COLO668 (cell line): ENCODE results near the gene DISP1.
"Not testable (repeated sequence)": the region's sequence is repeated elsewhere in the genome, so short reads cannot be mapped to it uniquely, and the experiment has no call there.

Experiments
- DNase-seq: peaks from one replicate; lab custom pipeline; 2025; ENCODE audit not compliant: unreplicated experiment; lab: John Stamatoyannopoulos, UW

Gene DISP1

GRCh38 chr1:222792744-222793143, 22.1 kb upstream of the DISP1 start:
- DNase-seq: no peak

- DNase-seq: peak; percentile 12
These were observed 20.0 kb upstream of the DISP1 start for GRCh38 chr1:222794656-222795474.

GRCh38 chr1:222798116-222798515, 16.7 kb upstream of the DISP1 start:
- no peak for DNase-seq

- DNase-seq: no peak
These were observed 15.9 kb upstream of the DISP1 start for GRCh38 chr1:222798975-222799374.

GRCh38 chr1:222801067-222801466, 13.8 kb upstream of the DISP1 start:
- no peak for DNase-seq

GRCh38 chr1:222811671-222812070, 3.2 kb upstream of the DISP1 start:
- no peak for DNase-seq

- DNase-seq: no peak
These were observed 838 bp upstream of the DISP1 start for GRCh38 chr1:222813866-222814535.

- DNase-seq: no peak
These were observed 564 bp downstream of the DISP1 start for GRCh38 chr1:222815440-222815765.

- no peak for DNase-seq
These were observed 2.7 kb downstream of the DISP1 start for GRCh38 chr1:222817529-222817928.

GRCh38 chr1:222818171-222818570, 3.3 kb downstream of the DISP1 start:
- DNase-seq: no peak

GRCh38 chr1:222820171-222820712, 5.4 kb downstream of the DISP1 start:
- DNase-seq: no peak

GRCh38 chr1:222821239-222821638, 6.4 kb downstream of the DISP1 start:
- no peak for DNase-seq

- no peak for DNase-seq
These were observed 8.9 kb downstream of the DISP1 start for GRCh38 chr1:222823695-222824094.

GRCh38 chr1:222824641-222825040, 9.8 kb downstream of the DISP1 start:
- no peak for DNase-seq

GRCh38 chr1:222828939-222829338, 14.1 kb downstream of the DISP1 start:
- no peak for DNase-seq

- DNase-seq: no peak
These were observed 15.0 kb downstream of the DISP1 start for GRCh38 chr1:222829868-222830267.

- DNase-seq: no peak
These were observed 18.6 kb downstream of the DISP1 start for GRCh38 chr1:222833356-222833876.

GRCh38 chr1:222843469-222844410, 28.9 kb downstream of the DISP1 start:
- no peak for DNase-seq

GRCh38 chr1:222844411-222844779, 29.6 kb downstream of the DISP1 start:
- DNase-seq: no peak

- no peak for DNase-seq
These were observed 30.9 kb downstream of the DISP1 start for GRCh38 chr1:222845763-222846162.

- not testable (repeated sequence) for DNase-seq
These were observed 35.7 kb downstream of the DISP1 start for GRCh38 chr1:222850550-222850949.
